Neural crest cell (in vitro differentiated cells): ENCODE results near the gene C10orf143. TPM values are rescaled to one million over a fixed set of nuclear protein-coding genes. Genes with fewer than 3 reads are reported as not detected.

ENCODE experiments used
- DNase-seq: peaks from one replicate; pipeline ENCODE4 v3.0.0; 2021; ENCODE audit warnings: low read depth, mixed read lengths, low spot score
- H3K27ac Mint-ChIP-seq: one replicate; pipeline ENCODE4 v1.8.0; 2021; ENCODE audit warnings: mild to moderate bottlenecking, mixed read lengths; ENCODE audit not compliant: unreplicated experiment
- H3K27me3 Mint-ChIP-seq: 2 replicates; pipeline ENCODE4 v1.8.0; 2021; ENCODE audit warnings: low read depth, mild to moderate bottlenecking, mixed read lengths
- H3K36me3 Mint-ChIP-seq: 2 replicates; pipeline ENCODE4 v1.8.0; 2021; ENCODE audit warnings: low read depth, mild to moderate bottlenecking, mixed read lengths
- H3K4me1 Mint-ChIP-seq: 2 replicates; pipeline ENCODE4 v1.8.0; 2021; ENCODE audit warnings: mixed read lengths
- H3K4me3 Mint-ChIP-seq: one replicate; pipeline ENCODE4 v1.8.0; 2021; ENCODE audit warnings: mild to moderate bottlenecking, mixed read lengths
- H3K9me3 Mint-ChIP-seq: 2 replicates; pipeline ENCODE4 v1.8.0; 2021; ENCODE audit warnings: mixed read lengths
- total RNA-seq: library from RNA; stranded (reverse); gene quantifications from 2 replicates; pipeline ENCODE4 v1.2.1, GENCODE V29; 2021
- TF ChIP-seq, protein P1 (sequence below): fragments of 200-600 bp; sonication (generic); conservative IDR thresholded peaks from 2 replicates; pipeline ENCODE4 v1.5.0; 2021; ENCODE audit warnings: antibody characterized with exemption, mild to moderate bottlenecking

Gene C10orf143
- total RNA-seq, 1 donor from 2014 or later, result 2.7 TPM

DNA sequence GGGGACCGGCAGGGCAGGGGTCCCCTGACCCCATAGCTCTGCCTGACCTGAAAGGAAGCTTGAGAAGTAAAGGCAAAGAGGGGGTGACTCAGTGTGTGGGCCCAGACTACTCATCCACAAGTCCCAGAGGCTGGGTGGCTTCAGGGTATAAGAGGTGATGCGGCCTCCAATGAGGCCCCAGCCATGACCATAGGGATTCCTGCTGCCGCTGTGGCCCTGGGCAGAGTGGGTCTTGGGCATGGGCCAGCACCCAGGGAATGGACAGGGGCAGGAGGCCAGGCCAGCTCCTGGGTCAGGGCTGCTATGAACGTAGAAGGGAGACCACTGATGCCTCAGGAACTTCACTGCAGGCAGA is 82.2 kb downstream of the C10orf143 start:
- no peaks in the 10 kb centered on the region for H3K4me1 Mint-ChIP-seq
- TF ChIP-seq, protein P1, sequence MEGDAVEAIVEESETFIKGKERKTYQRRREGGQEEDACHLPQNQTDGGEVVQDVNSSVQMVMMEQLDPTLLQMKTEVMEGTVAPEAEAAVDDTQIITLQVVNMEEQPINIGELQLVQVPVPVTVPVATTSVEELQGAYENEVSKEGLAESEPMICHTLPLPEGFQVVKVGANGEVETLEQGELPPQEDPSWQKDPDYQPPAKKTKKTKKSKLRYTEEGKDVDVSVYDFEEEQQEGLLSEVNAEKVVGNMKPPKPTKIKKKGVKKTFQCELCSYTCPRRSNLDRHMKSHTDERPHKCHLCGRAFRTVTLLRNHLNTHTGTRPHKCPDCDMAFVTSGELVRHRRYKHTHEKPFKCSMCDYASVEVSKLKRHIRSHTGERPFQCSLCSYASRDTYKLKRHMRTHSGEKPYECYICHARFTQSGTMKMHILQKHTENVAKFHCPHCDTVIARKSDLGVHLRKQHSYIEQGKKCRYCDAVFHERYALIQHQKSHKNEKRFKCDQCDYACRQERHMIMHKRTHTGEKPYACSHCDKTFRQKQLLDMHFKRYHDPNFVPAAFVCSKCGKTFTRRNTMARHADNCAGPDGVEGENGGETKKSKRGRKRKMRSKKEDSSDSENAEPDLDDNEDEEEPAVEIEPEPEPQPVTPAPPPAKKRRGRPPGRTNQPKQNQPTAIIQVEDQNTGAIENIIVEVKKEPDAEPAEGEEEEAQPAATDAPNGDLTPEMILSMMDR, result no peak
- no peak for DNase-seq
- H3K27ac Mint-ChIP-seq, result no peak overlapping the region
- no peaks in the 10 kb centered on the region for H3K36me3 Mint-ChIP-seq
- H3K9me3 Mint-ChIP-seq, result no peaks in the 10 kb centered on the region
- H3K4me3 Mint-ChIP-seq, result no peak overlapping the region
- no peaks in the 10 kb centered on the region for H3K27me3 Mint-ChIP-seq

GRCh38 chr10:130027716-130028464 is 82.7 kb downstream of the C10orf143 start:
- no peak overlapping the region for H3K27ac Mint-ChIP-seq
- DNase-seq, result no peak
- H3K27me3 Mint-ChIP-seq, result no peaks in the 10 kb centered on the region
- no peaks in the 10 kb centered on the region for H3K4me1 Mint-ChIP-seq
- no peaks in the 10 kb centered on the region for H3K9me3 Mint-ChIP-seq
- no peaks in the 10 kb centered on the region for H3K36me3 Mint-ChIP-seq
- TF ChIP-seq, protein P1, result no peak
- H3K4me3 Mint-ChIP-seq, result no peak overlapping the region

DNA sequence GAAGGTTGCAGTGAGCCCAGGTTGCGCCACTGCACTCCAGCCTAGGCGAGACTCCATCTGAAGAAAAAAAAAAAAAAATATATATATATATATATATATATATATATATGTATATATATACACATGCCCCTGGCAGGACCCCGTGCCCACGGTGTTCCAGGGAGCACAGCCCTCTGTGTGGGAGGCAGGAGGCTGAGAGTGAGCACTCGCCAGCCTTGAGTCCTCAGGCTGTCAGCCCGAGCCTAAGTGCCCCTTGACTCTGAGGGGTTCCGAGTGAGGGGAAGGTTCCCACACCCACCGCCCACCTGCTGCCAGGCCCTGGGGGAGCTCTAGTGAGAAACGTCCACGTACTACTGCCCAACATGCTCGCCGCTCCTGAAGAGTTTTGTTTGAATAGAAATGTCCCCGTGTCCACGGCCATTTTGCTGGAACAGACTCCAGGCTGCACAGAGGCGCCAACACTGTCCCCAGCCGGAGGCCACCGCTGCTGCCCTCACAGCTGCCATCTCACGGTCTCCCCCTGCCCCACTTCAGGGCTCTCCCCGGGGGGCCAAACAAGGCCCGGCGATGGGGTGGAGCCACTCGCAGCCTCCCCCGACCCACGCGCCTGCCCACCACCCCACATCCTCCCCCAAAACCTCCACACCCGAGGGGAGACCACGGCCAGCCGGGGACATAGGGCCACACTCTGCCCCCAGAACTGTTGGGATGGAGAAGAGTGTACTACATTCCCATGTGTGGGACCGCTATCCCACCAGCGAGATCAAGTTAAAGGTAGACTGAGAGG is 83.8 kb downstream of the C10orf143 start:
- TF ChIP-seq, protein P1, result no peak
- Mint-ChIP-seq H3K9me3 (no peaks in the 10 kb centered on the region), H3K4me1 (no peaks in the 10 kb centered on the region), H3K27me3 (no peaks in the 10 kb centered on the region), H3K27ac (no peak overlapping the region), H3K36me3 (no peaks in the 10 kb centered on the region), H3K4me3 (no peak overlapping the region)
- no peak for DNase-seq

DNA sequence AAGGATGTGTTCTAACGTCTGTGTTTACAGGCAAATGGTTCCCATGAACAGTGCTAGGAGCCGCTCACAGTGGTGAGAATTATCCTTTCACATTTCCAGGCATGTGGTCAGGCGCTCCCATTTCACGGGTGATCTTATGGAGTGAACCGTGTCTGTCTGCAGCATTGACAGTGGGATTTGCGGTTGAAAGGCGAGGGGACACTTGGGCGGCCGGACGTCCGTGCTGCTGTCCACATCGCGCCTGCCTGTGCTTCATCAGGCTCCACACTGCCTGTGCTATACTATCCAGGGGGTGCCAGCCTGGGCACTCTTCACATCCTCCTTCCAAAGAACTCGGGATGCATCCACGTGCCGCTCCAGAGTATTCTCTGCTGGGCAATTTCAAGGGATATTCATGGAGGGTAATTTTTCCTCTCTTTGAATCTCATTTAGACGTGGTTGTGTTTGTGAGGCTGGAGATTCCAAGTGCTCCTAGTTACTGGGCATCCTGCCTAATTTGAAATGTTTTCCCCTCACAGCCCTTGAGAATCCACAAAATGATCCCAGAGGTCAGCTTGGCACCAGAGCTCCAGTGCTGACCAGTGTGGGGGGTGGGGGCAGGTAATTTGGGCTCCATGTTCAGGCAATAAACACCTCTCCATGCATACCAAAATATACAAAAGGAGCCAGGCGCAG is 84.7 kb downstream of the C10orf143 start:
- H3K36me3 Mint-ChIP-seq, result no peaks in the 10 kb centered on the region
- TF ChIP-seq, protein P1, result no peak
- no peaks in the 10 kb centered on the region for H3K27me3 Mint-ChIP-seq
- H3K27ac Mint-ChIP-seq, result no peak overlapping the region
- no peak overlapping the region for H3K4me3 Mint-ChIP-seq
- DNase-seq, result no peak
- no peaks in the 10 kb centered on the region for H3K4me1 Mint-ChIP-seq
- no peaks in the 10 kb centered on the region for H3K9me3 Mint-ChIP-seq

GRCh38 chr10:130025326-130025725 is 85.3 kb downstream of the C10orf143 start:
- H3K27me3 Mint-ChIP-seq, result no peaks in the 10 kb centered on the region
- DNase-seq, result no peak
- H3K4me3 Mint-ChIP-seq, result no peak overlapping the region
- TF ChIP-seq, protein P1, result no peak
- H3K27ac Mint-ChIP-seq, result no peak overlapping the region
- H3K4me1 Mint-ChIP-seq, result no peaks in the 10 kb centered on the region
- no peaks in the 10 kb centered on the region for H3K9me3 Mint-ChIP-seq
- no peaks in the 10 kb centered on the region for H3K36me3 Mint-ChIP-seq
